IMR-90 (cell line): ENCODE measurements around the gene JPT2.

Experiments used
- CEBPB ChIP-seq: IDR thresholded peaks from 2 replicates; pipeline ENCODE4 v1.6.1; 2012; ENCODE audit warnings: low read depth, low read length, improper control_type of control experiment
- CHD1 ChIP-seq: IDR thresholded peaks from 2 replicates; pipeline ENCODE4 v1.6.1; 2012; ENCODE audit warnings: low read depth, low read length, improper control_type of control experiment
- MAFK ChIP-seq: IDR thresholded peaks from 2 replicates; pipeline ENCODE4 v1.6.1; 2012; ENCODE audit warnings: low read depth, low read length, improper control_type of control experiment
- POLR2A ChIP-seq: IDR thresholded peaks from 2 replicates; pipeline ENCODE4 v1.6.1; 2012; ENCODE audit warnings: mild to moderate bottlenecking, low read depth, low read length
- RAD21 ChIP-seq: IDR thresholded peaks from 2 replicates; pipeline ENCODE4 v1.6.1; 2012; ENCODE audit warnings: low read length, improper control_type of control experiment
- RFX5 ChIP-seq: IDR thresholded peaks from 2 replicates; pipeline ENCODE4 v1.8.0; 2012; ENCODE audit warnings: low read depth, mild to moderate bottlenecking, low read length, moderate library complexity
- SMC3 ChIP-seq: fragments of 150-350 bp; IDR thresholded peaks from 2 replicates; pipeline ENCODE4 v1.6.1; 2016; ENCODE audit warnings: low read depth, mild to moderate bottlenecking, antibody characterized with exemption, low read length, moderate library complexity
- TF ChIP-seq, protein P1 (sequence below): conservative IDR thresholded peaks from 2 replicates; pipeline ENCODE4 v1.5.1; 2012; ENCODE audit warnings: mild to moderate bottlenecking, low read depth, low read length, improper control_type of control experiment

DNA sequence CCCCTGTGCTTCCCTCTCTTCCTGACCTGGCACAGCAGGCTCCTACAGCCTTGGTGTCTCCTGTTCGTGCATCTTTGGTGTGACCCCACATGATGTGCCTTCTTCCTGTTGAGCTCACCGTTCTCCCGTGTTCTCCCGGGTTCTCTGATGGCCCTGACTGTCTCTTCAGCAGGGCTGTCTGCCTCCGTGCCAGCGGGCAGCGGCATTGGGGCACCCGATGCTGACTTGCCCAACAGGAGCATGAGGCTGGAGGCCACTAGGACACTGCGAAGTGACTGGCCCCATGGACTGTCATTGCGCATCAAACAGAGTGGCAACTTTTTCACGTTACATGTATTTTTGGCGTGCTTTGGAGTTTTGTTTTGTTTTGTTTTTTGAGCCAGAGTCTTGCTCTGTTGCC is 43.5 kb upstream of the JPT2 start:
- TF ChIP-seq RFX5 (no peak), SMC3 (no peak), MAFK (no peak), POLR2A (no peak), RAD21 (no peak), CEBPB (no peak), CHD1 (no peak)
- TF ChIP-seq, protein P1, sequence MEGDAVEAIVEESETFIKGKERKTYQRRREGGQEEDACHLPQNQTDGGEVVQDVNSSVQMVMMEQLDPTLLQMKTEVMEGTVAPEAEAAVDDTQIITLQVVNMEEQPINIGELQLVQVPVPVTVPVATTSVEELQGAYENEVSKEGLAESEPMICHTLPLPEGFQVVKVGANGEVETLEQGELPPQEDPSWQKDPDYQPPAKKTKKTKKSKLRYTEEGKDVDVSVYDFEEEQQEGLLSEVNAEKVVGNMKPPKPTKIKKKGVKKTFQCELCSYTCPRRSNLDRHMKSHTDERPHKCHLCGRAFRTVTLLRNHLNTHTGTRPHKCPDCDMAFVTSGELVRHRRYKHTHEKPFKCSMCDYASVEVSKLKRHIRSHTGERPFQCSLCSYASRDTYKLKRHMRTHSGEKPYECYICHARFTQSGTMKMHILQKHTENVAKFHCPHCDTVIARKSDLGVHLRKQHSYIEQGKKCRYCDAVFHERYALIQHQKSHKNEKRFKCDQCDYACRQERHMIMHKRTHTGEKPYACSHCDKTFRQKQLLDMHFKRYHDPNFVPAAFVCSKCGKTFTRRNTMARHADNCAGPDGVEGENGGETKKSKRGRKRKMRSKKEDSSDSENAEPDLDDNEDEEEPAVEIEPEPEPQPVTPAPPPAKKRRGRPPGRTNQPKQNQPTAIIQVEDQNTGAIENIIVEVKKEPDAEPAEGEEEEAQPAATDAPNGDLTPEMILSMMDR: no peak
